Epithelial cell of proximal tubule (primary cell): ENCODE measurements around the gene PPP2R2B. TPM values are rescaled to one million over a fixed set of nuclear protein-coding genes. Genes with fewer than 3 reads are reported as not detected.

ENCODE experiments used
- DNase-seq: peaks from one replicate; pipeline ENCODE4 v3.0.0-alpha.2; 2011; ENCODE audit warnings: low read depth
- H3K4me3 ChIP-seq: 2 replicates; pipeline ENCODE4 v1.5.1; 2011; ENCODE audit warnings: low read depth, mild to moderate bottlenecking, low read length
- CTCF ChIP-seq: conservative IDR thresholded peaks from 2 replicates; pipeline ENCODE4 v1.5.1; 2012; ENCODE audit warnings: low read depth, mild to moderate bottlenecking, low read length
- total RNA-seq: library from RNA; depleted of rRNA; stranded (reverse); fragments of >200 nt; gene quantifications from 2 replicates; pipeline ENCODE4 v1.2.3, GENCODE V29; 2015

PPP2R2B gene
- total RNA-seq, 1 donor from 2014 or later: 3.9 TPM

- peak; percentile 88 for TF ChIP-seq CTCF
- H3K4me3 ChIP-seq: no peak overlapping the region
- DNase-seq: no peak
Observed at GRCh38 chr5:146533260-146533857, 345.2 kb downstream of the PPP2R2B start.
